ENCODE measurements around the gene LRMDA.
A peak's percentile ranks its signal among the peaks of the same experiment; 100 is the strongest.

LRMDA gene

DNA sequence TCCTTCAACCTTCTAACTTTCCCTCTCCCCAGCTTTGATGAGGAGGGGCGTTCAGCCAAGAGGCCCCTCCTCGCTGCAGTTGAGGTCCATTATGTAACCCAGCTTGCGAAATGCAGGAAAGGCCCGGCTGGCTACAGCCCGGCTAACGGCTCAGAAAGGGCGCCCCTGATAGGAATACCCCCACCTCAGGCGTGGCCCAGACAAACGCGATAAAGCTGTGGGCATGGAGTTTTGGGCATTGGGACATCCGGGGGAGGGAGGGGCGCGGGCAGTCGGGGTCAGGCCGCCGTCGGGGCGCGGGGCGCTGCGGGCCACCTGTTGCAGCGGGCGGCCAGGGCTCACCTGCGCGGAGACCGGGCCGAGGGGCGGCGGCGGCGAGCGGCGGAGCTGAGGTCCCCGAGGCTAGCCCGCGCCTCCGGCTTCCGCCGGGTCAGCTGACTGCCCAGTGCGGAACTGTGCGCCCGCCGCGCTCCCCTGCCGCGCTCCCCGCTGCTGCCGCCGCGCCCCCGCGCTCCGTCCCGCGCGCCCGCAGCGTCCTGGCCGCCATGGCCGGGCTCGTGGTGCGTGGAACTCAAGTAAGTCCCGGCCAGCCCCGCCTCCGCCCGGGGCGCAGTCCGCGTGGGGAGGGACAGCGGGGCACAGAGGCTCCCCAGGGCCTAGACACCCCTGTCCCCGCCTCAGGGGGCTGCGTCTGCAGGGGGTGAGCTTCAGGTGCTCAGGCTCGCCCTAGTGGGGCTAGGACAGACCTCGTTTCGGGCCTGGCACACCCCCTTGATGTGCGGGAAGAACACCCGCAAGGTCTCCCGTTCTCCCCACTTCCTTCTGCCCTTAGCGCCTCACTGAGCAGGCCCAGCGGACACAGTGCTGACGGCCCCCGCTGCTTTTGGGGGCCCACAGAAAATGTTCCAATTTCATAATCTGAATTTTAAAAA is at the start of gene LRMDA:
TSS of gene LRMDA (plus strand) at position 445 of the 932 bp plus-strand sequence.
- no peak for DNase-seq

DNA sequence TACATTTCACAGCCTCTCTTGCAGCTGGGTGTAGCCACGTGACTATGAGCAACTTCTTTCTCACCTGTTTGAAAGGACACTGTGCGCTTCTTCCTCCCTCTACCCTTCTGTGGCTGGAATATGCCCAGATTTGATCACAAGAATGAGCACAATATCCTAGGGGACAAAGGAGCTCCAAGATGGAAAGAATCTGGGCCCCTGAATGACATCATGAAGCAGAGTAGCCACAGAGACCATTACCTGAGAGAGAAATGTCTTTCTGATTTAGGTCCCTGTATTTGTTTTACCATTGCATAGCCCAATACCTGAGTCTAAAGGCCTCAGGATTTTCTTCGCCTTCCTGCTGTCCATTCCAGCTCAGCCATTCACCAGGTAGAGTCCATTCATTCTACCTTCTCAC is 45.3 kb upstream of the LRMDA start:
- no peak for DNase-seq

DNA sequence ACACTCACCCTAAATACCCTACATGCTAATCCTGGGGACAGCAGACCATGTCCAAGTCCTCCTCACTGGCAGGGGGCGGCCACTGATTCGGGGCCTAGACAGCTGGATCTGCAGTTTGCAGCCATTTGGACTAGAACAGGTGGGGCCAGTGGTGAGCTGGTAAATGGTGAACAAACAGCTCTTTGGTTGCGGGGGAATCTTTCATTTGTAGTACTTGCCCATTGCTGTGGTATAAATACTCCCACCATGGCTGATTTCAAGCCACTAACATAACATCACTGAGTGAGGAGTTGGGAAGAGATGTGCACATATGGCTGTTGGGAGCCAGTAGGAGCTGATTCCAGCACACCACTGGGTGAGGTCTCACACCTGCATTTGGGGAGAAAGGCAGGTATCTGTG is 43.3 kb upstream of the LRMDA start:
- no peak for DNase-seq

DNA sequence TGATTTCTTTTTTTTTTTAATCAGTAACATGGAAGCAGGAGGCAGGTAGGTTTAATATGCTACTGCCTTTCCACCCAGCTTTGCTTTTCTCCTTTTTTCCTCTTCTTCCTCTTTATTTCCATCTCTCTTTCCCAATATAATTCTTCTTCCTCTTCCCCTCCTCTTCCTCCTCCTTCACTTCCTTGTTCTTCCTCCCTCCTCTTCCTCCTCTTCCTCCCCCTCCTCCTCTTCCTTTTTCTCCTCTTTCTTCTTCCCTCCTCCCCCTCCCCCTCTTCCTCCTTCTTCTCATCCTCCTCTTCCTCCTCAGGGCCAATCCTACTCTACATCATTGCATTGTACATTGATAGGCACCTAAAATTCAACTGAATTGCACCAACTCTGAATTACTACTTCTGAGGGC is 41.2 kb upstream of the LRMDA start:
- no peak for DNase-seq

DNA sequence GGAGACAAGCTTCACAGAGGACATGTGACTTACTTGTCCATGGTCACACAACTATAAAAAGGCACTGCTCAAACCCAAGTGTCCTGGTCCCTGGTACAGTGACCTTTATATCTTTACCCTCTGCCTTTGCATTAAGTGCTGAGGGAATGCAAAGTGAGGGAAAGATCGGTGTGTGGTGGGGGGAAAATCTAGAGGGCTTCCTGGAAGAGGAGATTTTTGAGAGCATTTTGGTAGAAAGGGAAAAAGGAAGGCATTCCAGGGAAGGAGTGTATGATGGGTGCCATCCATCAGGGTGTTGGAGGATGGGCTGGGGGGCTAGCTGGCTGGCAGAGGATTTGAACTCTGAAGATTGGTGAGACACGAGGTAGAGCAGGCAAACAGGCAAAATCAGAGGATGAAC is 39.2 kb upstream of the LRMDA start:
- DNase-seq, result no peak

DNA sequence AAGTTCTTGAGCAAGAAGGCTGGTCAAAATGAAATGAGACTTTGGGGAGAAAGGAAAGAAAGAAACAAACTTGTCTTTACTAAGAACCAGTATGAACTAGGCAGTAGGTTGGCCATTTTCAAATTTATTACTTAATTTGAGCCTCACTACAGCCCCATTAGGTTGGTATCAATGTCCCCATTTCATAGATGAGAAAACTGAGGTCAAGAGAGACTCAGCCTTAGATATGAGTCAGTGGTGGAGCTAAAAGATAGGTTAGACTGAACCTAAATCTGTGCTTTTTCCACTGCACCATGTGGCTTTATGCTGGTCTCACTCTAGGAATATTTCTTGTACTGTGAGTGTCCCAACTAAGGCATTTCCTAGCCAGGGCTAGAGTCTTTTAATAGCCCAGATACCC is 38.7 kb upstream of the LRMDA start:
- no peak for DNase-seq

DNA sequence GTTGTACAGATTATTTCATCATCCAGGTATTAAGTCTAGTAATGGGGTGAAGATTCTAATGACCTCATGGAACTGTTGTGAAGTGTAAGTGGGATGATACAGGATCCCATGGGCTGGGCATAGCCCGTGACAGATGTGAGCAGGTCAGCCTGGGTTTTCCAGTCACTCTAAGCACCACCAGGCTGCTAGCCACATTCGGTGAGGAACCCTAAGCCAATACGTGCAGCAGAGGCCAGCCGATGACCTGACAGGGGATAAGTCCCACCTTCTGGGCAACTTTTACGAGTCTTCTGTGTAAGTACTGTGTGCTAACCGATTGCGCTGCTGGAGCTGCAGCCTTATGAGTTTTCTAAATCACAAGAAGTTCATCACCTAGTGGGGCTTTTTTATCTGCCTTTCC is 37.2 kb upstream of the LRMDA start:
- no peak for DNase-seq

DNA sequence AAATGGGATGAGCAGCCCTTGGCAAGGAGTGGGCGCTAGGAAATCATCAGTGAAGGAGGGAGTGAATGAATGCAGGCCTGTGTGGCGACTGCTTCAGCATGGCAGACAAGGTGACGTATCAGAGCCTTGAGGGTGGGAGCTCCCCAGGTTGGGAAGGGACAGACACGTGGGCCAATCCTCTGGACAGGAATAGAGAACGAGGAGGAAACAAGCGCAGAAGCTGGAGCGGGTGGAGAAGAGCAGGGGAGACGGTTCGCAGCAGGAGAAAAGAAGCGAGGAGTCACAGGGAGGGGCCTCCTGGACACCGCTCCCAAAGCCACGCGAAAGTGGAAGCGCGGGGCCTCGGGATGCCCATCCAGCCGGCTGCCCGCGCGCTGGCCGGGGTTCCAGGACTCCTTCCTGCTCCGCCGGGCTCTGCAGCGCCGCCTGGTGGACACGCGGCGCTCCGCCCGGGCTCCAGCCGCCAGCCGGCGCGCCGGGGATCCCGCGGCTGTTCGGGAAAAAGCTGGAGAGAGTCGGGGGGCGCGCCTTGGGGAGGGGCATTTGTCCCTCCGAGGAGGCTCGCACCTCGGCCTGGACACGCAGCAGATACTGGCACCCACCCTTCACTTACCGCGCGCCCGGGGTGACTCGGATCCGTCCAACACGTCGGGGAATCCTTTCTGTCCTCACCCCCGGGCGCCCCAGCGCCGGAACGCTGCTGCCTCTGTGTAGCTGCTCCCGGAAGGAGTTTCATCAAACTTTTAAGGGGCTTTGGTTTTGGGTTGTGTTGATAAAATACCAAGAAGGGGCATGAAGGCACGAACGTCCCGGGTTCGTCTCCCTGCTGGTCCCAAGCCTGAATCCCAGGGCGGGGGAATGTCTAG is 36.1 kb upstream of the LRMDA start:
- DNase-seq, result no peak

DNA sequence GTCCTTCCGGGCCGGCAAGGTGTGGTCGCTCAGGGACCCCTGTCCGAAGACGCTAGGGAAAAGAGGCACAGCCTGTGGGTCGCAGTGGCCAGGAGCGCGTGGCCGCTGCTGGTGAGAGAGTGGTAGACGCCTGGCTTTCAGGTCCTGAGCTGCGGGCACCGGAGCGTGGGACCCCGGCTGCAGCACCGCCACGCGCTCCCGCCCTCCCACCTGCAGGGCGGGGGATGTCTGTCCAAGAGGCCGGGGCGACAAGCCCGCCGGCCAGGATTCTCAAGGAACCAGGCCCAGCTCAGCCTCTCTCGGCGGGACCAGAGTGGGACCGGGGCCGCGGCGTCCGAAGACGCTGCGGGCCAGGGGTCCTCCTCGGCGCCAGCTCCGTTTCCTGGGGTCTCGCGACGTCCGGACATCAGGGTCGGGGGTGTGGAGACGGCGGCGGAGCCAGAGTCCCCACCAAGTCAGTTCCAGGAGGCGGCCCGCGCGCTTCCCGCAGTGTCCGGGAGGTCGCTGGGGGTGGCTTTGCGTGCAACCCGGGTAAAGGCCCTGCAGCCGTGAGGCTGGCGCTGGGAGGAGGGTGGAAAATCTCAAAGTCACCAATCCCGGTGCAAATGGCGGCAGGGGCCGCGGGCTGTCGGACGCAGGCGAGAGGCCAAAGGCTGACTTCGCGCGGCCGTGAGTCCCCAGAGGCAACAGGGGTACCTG is 35.3 kb upstream of the LRMDA start:
- DNase-seq, result no peak

DNA sequence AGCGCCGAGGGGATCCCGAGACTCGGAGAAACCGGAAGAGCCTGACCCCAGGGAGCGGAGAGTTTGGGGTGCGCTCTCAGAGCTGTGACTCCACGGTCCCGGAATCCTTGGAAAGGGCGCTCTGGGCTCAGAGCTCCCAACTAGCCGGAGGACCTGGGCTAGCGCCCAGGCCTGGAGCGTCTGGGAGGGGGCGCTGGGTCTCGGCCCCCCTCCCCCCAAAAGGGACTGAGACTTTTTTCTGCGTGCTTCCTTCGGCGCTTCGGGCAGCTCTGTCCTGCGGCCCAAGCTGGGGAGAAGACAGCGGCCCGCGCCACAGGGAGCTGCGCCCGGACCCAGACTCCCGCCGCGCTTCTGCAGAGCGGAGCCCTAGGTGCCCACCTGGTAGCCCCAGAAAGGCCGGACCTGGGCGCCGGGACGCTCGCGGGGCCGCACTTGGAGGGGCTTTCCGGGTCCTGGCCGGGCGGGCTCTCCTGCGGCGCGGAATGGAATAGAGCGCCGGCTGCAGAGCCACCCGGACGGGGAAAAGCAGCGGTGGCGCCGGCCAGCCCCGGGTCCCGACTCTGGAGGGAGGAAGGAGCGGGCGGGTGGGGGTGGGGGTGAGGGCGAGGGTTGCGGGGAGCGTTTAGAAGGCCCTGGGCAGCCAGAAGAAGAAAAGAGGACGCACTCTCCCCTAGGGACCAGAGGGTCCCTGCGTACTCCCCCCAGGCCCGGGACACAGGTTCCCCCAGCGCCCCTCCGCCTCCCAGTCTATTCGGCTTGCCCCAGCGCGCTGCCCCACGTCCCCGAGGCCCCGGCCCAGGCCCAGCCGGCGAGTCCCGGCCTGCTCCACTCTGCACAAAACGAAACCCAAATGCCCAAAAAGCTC is 34.6 kb upstream of the LRMDA start:
- no peak for DNase-seq

DNA sequence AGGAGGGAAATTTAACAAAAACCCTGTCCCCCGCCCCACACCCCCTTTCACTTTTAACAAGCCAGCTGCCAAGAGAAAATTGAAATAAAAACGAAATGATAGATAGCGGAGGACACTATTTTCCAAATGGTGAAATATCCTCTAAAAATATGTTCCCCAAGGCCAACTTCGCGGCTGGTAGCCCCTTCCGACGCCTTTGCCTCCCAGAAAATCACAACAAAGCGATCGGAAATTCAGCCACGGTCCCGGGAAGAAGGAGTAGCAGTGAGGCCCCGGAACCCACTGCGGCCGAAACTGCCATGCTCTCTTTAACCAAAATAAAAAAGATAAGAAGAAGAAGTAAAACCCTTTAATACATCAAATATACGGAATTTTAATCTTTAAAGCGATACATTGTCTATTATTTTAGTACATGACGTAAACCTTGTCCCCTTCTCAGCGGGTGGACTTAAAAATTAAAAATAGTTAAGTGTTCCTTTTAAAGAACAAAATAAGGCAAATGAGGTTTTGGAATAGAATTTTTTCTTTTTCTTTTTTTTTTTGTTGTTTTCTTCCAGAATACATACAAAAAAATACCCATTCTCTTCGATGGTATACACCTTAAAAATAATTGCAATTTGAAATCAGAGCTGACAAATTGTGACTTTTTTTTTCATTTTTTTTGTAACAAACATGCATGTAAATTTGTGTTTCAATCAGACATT is 33.8 kb upstream of the LRMDA start:
- no peak for DNase-seq

DNA sequence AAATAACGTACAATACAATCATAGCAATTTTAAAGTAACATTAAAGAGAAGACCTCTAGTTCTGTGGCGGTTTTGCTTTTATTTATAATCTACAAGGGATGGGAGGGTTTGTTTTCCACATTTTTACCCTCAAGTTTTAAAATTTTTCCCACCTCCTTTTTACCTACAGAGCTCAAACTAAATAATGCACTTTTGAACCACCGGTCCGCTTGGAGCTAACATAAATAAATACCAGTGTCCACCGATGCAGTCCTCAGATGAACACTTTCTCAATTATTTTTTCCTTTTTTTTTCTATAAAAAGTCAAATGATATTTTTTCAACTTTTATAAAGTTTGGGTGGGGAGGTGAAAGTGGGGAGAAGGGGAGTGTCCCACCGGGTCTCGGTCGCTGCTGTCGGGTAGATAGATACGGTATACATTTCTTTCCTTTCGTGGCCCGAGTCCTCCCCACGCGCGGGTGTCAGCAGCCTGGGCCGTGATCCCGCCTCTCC is 33.2 kb upstream of the LRMDA start:
- DNase-seq, result no peak

DNA sequence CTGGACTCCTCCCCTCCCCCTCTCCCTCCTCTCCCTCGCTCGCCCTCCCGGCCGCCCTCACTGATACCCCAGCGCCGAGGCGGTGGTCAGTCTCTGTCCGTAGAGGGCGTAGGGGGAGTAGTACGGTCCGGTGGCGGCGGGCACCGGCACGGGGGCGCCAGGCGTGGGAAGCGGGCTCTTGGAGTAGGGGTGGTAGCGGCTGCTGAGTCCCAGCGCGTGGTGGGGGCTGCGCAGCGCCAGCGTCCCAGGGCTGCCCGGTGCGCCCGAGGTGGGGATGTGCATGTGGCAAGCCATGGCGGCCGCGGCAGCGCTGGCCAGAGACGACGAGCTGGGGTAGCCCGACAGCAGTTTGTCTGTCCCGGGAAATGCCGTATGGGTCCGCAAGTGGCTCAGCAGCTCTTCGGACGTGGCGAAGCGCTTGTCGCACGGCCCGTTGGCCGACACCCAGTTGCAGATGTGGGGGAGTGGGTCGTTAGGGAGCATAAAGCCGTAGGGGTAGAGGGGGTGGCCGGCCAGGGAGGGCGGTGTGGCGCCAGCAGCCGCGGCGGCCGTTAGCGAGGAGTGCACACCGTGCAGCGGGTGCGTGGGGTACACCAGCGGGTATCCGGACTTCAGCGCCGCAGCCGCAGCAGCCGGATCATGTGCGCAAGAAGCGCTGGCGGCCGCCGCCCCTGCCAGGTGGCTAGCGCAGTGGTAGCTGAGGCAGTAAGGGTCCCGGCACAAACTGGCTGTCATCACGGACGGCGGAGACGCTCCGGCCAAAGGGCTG is 32.5 kb upstream of the LRMDA start:
- no peak for DNase-seq

DNA sequence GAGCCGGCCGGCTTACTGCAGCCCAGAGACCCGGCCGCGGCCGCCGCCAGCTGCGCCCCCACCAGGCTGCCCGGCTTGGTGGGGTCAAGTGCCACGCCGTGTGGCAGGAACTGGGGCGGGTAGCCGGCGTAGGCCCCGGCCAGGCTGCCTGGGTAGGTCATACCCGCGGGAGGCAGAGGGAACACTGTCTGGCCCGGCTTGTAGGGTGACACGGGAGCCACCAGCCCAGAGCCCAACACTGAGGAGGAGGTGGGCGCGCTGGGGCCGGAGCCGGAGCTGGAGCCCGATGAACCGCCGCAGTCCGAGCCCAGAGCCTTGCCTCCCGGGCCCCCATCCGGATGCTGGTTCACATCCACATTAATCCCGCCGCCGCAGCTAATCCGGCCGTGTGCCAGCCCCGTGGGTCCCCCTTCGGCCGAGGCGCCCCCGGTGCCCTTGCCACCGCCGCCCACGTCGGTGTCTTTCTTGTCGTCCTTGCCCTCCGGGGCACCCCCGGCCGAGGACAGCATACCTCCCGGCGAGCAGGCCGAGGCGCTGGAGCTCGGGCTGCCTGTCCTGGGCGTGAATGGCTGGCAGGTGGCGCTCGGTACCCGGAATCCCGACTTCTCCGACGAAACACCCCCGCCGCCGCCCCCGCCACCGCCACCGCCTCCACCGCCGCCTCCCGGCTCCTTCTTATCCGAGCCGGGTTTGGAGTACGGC is 31.8 kb upstream of the LRMDA start:
- no peak for DNase-seq

DNA sequence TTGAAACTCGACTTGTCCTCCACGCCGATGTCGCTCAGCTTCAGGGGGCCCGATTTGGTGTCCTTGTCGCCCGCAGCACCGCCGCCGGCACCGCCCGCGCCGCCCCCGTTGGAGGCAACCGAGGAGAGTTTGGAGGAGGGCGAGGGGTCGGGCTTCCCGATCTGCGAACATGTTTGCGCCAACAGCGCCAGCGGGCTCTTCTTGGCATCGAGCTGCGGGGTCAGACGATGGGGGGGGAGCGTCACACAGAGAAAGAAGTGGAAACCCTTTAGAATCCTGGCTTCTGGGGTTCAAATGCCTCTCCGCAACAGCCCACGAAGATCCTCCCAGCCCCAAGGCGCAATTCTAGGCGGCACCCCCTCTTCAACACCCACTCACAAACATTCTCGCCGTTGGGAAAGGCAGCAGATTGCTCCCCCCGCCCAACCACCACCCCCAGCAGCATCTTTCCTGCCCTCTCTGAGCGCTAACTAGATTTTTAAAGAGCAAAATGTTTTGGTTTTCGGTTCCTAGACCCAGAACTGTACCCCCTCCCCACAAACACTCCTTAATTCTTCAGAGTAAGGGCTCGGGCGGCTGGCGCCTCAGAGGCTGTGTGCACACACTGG is 31.2 kb upstream of the LRMDA start:
- DNase-seq, result no peak

DNA sequence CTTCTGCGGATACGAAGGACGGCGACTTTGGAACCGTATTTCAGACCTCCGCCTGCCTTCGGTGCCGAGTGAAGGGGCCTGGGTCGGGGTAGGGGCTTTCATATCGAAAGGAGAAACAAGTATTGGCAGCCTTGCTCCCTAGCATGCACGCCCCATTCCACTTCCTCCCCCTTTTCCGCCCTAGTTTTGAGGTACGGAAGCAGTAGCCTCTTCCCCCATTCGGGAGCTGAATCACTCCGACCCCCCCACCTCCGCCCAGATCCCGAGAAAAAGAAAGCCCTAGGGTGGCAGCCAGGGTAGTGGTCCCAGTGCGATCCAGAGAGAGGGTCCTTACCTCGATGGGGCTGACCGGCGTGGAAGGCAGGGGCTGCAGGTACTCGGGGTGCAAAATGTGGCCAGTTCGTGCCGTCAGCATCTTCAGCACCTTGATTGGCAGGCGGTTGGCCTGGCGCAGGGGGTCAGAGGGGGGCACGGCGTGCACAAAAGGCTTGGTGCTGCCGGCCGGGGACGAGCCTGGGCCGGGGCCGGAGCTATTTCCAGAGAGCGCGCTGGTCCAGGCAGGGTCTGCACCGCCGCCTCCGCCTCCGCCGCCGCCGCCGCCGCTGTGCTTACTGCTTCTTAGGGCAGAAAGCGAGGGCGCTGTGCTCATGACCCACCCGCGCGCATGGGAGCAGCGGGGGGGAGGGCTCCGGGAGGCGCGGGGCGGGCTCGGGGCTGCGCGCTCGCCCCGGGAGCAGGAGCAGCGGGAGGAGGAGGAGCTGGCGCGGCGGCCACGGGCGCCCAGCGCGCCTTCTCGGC is 30.5 kb upstream of the LRMDA start:
- DNase-seq, result no peak

DNA sequence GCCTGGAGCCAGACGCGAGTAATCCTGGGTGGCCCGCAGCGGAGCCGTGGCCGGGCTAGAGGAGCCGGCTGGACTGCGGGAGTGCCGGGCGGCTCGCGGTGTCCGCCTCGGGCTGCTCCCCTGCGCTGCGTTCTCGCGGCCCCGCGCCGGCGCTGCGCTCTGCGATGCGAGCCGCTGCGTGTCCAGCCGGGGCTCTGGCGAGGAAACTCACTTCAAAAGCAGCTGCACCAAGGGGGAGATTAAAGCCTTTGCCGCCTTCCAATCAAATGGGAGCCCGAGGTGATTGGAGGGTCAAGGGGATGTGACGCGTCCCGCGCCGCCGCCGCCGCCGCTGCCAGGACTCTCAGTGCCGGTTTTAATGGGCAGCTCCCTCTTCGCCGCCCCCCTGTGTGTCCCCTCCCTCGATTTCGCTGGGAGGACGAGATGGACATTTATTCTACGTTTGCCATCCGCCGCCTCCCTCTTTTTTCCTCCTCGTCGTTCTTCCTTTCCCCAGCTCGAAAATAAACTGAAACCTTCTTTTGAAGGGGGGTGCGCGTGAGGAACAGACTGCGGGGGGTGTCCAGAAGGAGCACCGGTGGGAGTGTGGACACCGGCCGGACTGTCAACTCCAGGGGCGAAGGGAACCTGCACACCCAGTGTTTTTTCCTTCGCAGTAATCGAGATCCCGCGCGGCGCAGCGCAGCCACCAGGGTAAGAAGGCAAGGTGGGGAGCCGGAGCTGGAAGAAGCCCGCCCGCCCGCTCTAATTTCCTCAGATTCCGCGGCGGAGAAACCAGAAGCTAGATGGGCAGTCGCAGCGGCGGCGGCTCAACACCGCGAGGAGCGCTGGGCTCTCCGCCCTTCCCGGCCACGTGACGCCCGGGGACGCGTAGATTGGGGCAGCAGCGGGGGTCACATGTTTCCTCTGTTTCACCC is 29.6 kb upstream of the LRMDA start, which contains the start of gene ZNF503:
TSS of gene ZNF503 (minus strand) at position 196 of the 917 bp plus-strand sequence. CDS start 345 bp downstream, outside the sequence.
- DNase-seq, result peak; percentile 70

All from NCI-H187 treated with DMSO at 0.1 percent for 48 hours (cell line).